CD4-positive, alpha-beta T cell (primary cell): Measurements from ENCODE around the gene SUCO. TPM values are rescaled to one million over a fixed set of nuclear protein-coding genes. Genes with fewer than 3 reads are reported as not detected.

ENCODE experiments used
- ATAC-seq: fragments of 200-7000 bp; cut with Tn5 transposase; one replicate; pipeline ENCODE4 v1.10.0; 2022; ENCODE audit warnings: mild to moderate bottlenecking; ENCODE audit not compliant: poor library complexity
- CTCF ChIA-PET: fragments of 350-600 bp; sonication (Branson Sonifier 250); formaldehyde crosslinking; loops from one replicate; lab custom pipeline; 2021; ENCODE audit warnings: antibody characterized with exemption, inconsistent platforms; lab: Charles Lee
- POLR2A ChIA-PET: fragments of 350-600 bp; sonication (Branson Sonifier 250); formaldehyde crosslinking; loops from one replicate; lab custom pipeline; 2021; ENCODE audit warnings: antibody characterized with exemption, inconsistent platforms; lab: Charles Lee
- DNase-seq, 14 experiments: peaks; one replicate each; pipeline ENCODE4 v3.0.0-alpha.2; 2013 to 2020; ENCODE audit warnings: mixed read lengths in 2 of 14
- H3K27ac ChIP-seq, 2 donors: one replicate each; pipeline versions ENCODE4 v1.5.1 to v1.7.0; 2013; ENCODE audit warnings: low read length in 2 of 2, low read depth in 1 of 2, mild to moderate bottlenecking in 1 of 2
- H3K27me3 ChIP-seq, 2 experiments: 1 replicate in 1 of 2; 2 replicates in 1 of 2; pipeline versions ENCODE4 v1.6.1 to v1.7.0; 2013; ENCODE audit warnings: low read length in 2 of 2, control low read depth in 1 of 2, mild to moderate bottlenecking in 1 of 2, moderate library complexity in 1 of 2; ENCODE audit not compliant: insufficient read depth in 2 of 2, control insufficient read depth in 1 of 2
- H3K36me3 ChIP-seq: one replicate; pipeline ENCODE4 v1.6.1; 2013; ENCODE audit warnings: low read length, control low read depth; ENCODE audit not compliant: insufficient read depth
- H3K4me1 ChIP-seq: one replicate; pipeline ENCODE4 v1.6.1; 2013; ENCODE audit warnings: low read length, control low read depth; ENCODE audit not compliant: insufficient read depth
- H3K4me3 ChIP-seq: one replicate; pipeline ENCODE4 v1.5.1; 2013; ENCODE audit warnings: mild to moderate bottlenecking, low read length, moderate library complexity
- H3K9me3 ChIP-seq, 2 experiments: 1 replicate in 1 of 2; 2 replicates in 1 of 2; pipeline versions ENCODE4 v1.6.1 to v1.7.0; 2013; ENCODE audit warnings: low read length in 2 of 2, mild to moderate bottlenecking in 2 of 2, control low read depth in 1 of 2, moderate library complexity in 1 of 2; ENCODE audit not compliant: control insufficient read depth in 1 of 2, insufficient read depth in 1 of 2
- H3K27ac Mint-ChIP-seq: one replicate; pipeline ENCODE4 v1.8.0; 2020; ENCODE audit warnings: mixed read lengths
- H3K27me3 Mint-ChIP-seq: one replicate; pipeline ENCODE4 v1.8.0; 2021; ENCODE audit warnings: mixed read lengths
- H3K36me3 Mint-ChIP-seq: one replicate; pipeline ENCODE4 v1.8.0; 2021; ENCODE audit warnings: low read depth, mixed read lengths
- H3K4me1 Mint-ChIP-seq: one replicate; pipeline ENCODE4 v1.8.0; 2021; ENCODE audit warnings: low read depth, mixed read lengths
- H3K4me3 Mint-ChIP-seq: one replicate; pipeline ENCODE4 v1.8.0; 2020; ENCODE audit warnings: mild to moderate bottlenecking, mixed read lengths
- H3K9me3 Mint-ChIP-seq: one replicate; pipeline ENCODE4 v1.8.0; 2020; ENCODE audit warnings: mixed read lengths
- CTCF ChIP-seq: fragments of 200-600 bp; IDR thresholded peaks from one replicate; pipeline ENCODE4 v1.8.0; 2022; ENCODE audit warnings: antibody characterized with exemption, mild to moderate bottlenecking
- intact Hi-C, 2 experiments: fragments of 100-400 bp; cut with DNase I in 1 of 2; cut with micrococcal nuclease in 1 of 2; formaldehyde crosslinking; loops; one replicate each; pipeline versions ENCODE4 v1.15.1 to v1.9.0; 2023 to 2025; cut with DNase I, micrococcal nuclease
- total RNA-seq, 174 experiments: library from RNA in 2 of 174; stranded (reverse) in 2 of 174; gene quantifications; one replicate each; pipeline ENCODE4 v1.2.3 and lab custom pipeline; 2021 to 2026

The SUCO gene
- total RNA-seq, 2 experiments from 2014 or later: 93.1 to 104 TPM

DNA sequence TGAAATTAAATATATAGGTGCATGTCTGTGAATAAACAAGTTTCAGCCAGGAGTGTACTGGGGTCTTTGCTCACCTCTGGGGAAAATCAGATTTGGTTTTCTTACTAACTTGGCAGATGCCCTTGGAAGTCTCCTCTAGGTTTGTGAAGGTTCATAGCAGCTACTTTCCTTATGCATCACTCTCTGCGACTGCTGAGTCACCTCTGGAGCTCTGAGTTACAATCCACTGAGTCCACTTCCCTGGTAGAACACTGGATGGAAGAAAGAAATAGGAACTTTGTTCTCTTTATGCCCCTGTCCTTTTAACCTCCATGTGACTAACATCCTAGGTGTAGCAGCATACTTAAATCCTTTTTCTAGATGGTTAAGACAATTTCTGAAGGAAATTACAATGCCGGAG is 121.6 kb downstream of the SUCO start:
- POLR2A ChIA-PET: interaction anchor here (0.8 kb wide), 1 partner anchor 15 kb away, joined by 3 read pairs; no protein-coding TSS in a partner anchor

DNA sequence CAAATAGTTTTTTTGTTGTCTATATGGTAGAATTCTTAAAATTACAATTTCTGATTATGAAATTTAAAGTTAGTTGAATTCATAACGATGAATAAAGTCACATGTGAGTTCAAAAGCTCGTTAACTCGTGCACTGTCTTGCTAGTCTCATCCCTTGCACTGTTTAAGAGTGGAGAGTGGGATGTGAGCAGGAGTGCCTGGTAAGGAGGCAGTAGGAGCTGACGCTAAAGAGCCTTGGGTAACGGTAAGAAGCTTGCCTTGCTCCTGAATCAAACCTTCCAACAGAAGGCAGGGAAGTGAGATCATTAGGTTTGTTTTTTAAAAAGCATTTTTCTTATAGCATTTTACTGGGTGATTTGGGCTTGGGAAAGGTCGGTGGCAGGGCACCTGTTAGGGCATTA is 123.6 kb downstream of the SUCO start:
- POLR2A ChIA-PET: no interaction called here
- TF ChIP-seq CTCF: no peak
- intact Hi-C loops: no loop called here
- DNase-seq (no peak), ATAC-seq (no peak)
- no peaks in the 10 kb centered on the region for H3K9me3 Mint-ChIP-seq
- Histone ChIP-seq H3K9me3 (no peaks in the 10 kb centered on the region), H3K27me3 (no peaks in the 10 kb centered on the region), H3K36me3 (no peaks in the 10 kb centered on the region), H3K4me3 (no peak overlapping the region), H3K27ac (no peak overlapping the region), H3K4me1 (peaks cover 33% of the 10 kb centered on the region)
- H3K27ac Mint-ChIP-seq: no peak overlapping the region
- H3K36me3 Mint-ChIP-seq: no peaks in the 10 kb centered on the region
- H3K27me3 Mint-ChIP-seq: no peaks in the 10 kb centered on the region
- CTCF ChIA-PET: no interaction called here
- H3K4me3 Mint-ChIP-seq: no peak overlapping the region
- peaks cover 51% of the 10 kb centered on the region for H3K4me1 Mint-ChIP-seq

More for the DNA sequence above, 121.6 kb downstream of the SUCO start:
- H3K4me1 Mint-ChIP-seq: peaks cover 35% of the 10 kb centered on the region
- Histone ChIP-seq H3K27ac (no peak overlapping the region), H3K4me3 (no peak overlapping the region), H3K4me1 (peaks cover 20% of the 10 kb centered on the region), H3K9me3 (no peaks in the 10 kb centered on the region), H3K27me3 (no peaks in the 10 kb centered on the region), H3K36me3 (no peaks in the 10 kb centered on the region)
- H3K9me3 Mint-ChIP-seq: no peaks in the 10 kb centered on the region
- ATAC-seq (no peak), DNase-seq (no peak)
- TF ChIP-seq CTCF: no peak
- no peak overlapping the region for H3K27ac Mint-ChIP-seq
- H3K36me3 Mint-ChIP-seq: no peaks in the 10 kb centered on the region
- CTCF ChIA-PET: no interaction called here
- intact Hi-C loops: loop anchor here in 1 of 2 experiments (5.0 kb wide), 1 partner anchor 47 kb away; no protein-coding TSS in a partner anchor
- H3K27me3 Mint-ChIP-seq: no peaks in the 10 kb centered on the region
- no peak overlapping the region for H3K4me3 Mint-ChIP-seq

GRCh38 chr1:172657586-172657985 is 124.6 kb downstream of the SUCO start:
- no peaks in the 10 kb centered on the region for H3K27me3 Mint-ChIP-seq
- no peak overlapping the region for H3K4me3 ChIP-seq
- POLR2A ChIA-PET: interaction anchor here (1.7 kb wide), 1 partner anchor 17 kb away, joined by 6 read pairs; no protein-coding TSS in a partner anchor

More at GRCh38 chr1:172657586-172657985, 124.6 kb downstream of the SUCO start:
- intact Hi-C loops: no loop called here
- DNase-seq (no peak), ATAC-seq (no peak)
- CTCF ChIA-PET: no interaction called here
- no peaks in the 10 kb centered on the region for H3K27me3 ChIP-seq
- H3K4me1 ChIP-seq: peaks cover 38% of the 10 kb centered on the region
- no peak overlapping the region for H3K4me3 Mint-ChIP-seq
- no peaks in the 10 kb centered on the region for H3K9me3 ChIP-seq
- H3K36me3 ChIP-seq: no peaks in the 10 kb centered on the region
- no peak overlapping the region for H3K27ac Mint-ChIP-seq
- H3K36me3 Mint-ChIP-seq: no peaks in the 10 kb centered on the region
- peaks cover 58% of the 10 kb centered on the region for H3K4me1 Mint-ChIP-seq
- TF ChIP-seq CTCF: no peak
- no peaks in the 10 kb centered on the region for H3K9me3 Mint-ChIP-seq
- no peak overlapping the region for H3K27ac ChIP-seq
